OCI-LY3 (cell line): ENCODE data around the gene IQGAP1.

Source experiments
- EZH2phosphoT487 ChIP-seq: fragments of 200-600 bp; shearing (Covaris generic); IDR thresholded peaks from 2 replicates; pipeline ENCODE4 v1.6.1; 2018; ENCODE audit warnings: antibody characterized with exemption, mixed run types, low read depth
- TF ChIP-seq, protein P1 (sequence below): fragments of 200-600, 300-600 bp; sonication (generic); IDR thresholded peaks from 2 replicates; pipeline ENCODE4 v1.5.1; 2014; ENCODE audit warnings: antibody characterized with exemption, low read length, low read depth

DNA sequence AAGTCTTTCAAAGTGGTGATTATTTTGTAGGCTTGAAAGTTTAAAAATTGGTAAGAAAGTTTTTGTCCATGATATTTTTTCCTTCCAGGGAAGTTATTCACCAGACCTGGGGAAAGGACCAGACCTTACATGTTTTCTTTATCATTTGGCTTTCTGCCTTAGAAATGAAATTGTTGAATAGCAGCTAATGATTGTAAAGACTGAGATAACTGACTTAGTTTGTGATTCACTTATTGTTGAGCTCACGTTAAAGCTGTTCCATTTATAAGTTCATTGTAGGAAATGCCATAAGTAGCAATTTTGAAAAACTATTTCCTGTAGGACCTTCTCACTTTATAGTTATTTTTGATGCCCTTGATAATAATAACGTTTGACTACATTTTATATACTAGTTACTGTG is 51.9 kb downstream of the IQGAP1 start:
- TF ChIP-seq, protein P1, sequence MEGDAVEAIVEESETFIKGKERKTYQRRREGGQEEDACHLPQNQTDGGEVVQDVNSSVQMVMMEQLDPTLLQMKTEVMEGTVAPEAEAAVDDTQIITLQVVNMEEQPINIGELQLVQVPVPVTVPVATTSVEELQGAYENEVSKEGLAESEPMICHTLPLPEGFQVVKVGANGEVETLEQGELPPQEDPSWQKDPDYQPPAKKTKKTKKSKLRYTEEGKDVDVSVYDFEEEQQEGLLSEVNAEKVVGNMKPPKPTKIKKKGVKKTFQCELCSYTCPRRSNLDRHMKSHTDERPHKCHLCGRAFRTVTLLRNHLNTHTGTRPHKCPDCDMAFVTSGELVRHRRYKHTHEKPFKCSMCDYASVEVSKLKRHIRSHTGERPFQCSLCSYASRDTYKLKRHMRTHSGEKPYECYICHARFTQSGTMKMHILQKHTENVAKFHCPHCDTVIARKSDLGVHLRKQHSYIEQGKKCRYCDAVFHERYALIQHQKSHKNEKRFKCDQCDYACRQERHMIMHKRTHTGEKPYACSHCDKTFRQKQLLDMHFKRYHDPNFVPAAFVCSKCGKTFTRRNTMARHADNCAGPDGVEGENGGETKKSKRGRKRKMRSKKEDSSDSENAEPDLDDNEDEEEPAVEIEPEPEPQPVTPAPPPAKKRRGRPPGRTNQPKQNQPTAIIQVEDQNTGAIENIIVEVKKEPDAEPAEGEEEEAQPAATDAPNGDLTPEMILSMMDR, result no peak
- no peak for TF ChIP-seq EZH2phosphoT487
